Stomach (tissue), 9 donors: ENCODE data around the gene FLNC. TPM values are rescaled to one million over a fixed set of nuclear protein-coding genes. Genes with fewer than 3 reads are reported as not detected.

Source experiments
- DNase-seq, 2 donors: peaks; one replicate each; pipeline versions ENCODE4 v3.0.0 to v3.0.0-alpha.2; 2013 to 2019
- H3K27ac ChIP-seq, 5 donors: fragments of 200-600 bp in 4 of 5; sonication (generic) in 4 of 5; one replicate each; pipeline ENCODE4 v1.5.1; 2013 to 2019; ENCODE audit warnings: mild to moderate bottlenecking in 1 of 5, moderate library complexity in 1 of 5
- H3K27me3 ChIP-seq, 3 donors: fragments of 200-600 bp; sonication (generic); one replicate each; pipeline ENCODE4 v1.5.1; 2017 to 2019; ENCODE audit warnings: mixed run types in 1 of 3
- H3K36me3 ChIP-seq, 4 donors: fragments of 200-600 bp; sonication (generic); 1 replicate in 3 of 4; 2 replicates in 1 of 4; pipeline ENCODE4 v1.5.1; 2016 to 2019
- H3K4me1 ChIP-seq, 4 donors: fragments of 200-600 bp; sonication (generic); one replicate each; pipeline ENCODE4 v1.5.1; 2016 to 2019
- H3K4me3 ChIP-seq, 4 donors: fragments of 200-600 bp; sonication (generic) in 3 of 4; one replicate each; pipeline ENCODE4 v1.5.1; 2016 to 2019; ENCODE audit warnings: mild to moderate bottlenecking in 1 of 4
- H3K9me3 ChIP-seq, 4 donors: fragments of 200-600 bp; sonication (generic); one replicate each; pipeline ENCODE4 v1.5.1; 2016 to 2019
- EP300 ChIP-seq: sonication (generic); formaldehyde crosslinking; IDR thresholded peaks from one replicate; pipeline ENCODE4 v1.6.1; 2017; ENCODE audit warnings: antibody characterized with exemption
- POLR2A ChIP-seq, 4 donors: fragments of 450-650 bp; IDR thresholded peaks; one replicate each; pipeline ENCODE4 v1.6.1; 2016; ENCODE audit warnings: antibody characterized with exemption in 4 of 4, control low read depth in 2 of 4, mild to moderate bottlenecking in 1 of 4, moderate library complexity in 1 of 4
- POLR2AphosphoS5 ChIP-seq, 3 donors: sonication (generic); formaldehyde crosslinking; IDR thresholded peaks; one replicate each; pipeline ENCODE4 v1.6.1; 2016; ENCODE audit warnings: antibody characterized with exemption in 3 of 3
- WGBS, 5 donors: extraction: QIAGEN DNeasy Blood & Tissue Kit in 3 of 5; methylation state at CpG; one replicate each; pipeline versions ENCODE4 v1.1.5 to v1.1.7; 2013 to 2018; 5-methylcytosine and 5-hydroxymethylcytosine counted together
- intact Hi-C: fragments of 100-400 bp; cut with DNase I; formaldehyde crosslinking; loops from one replicate; pipeline ENCODE4 v1.15.1; 2023; ENCODE audit warnings: low total_unique reads
- polyA plus RNA-seq, 3 donors: library from polyadenylated mRNA; stranded (reverse); fragments of 200-250 nt; gene quantifications; one replicate each; pipeline ENCODE4 v1.2.3, GENCODE V29; 2013
- total RNA-seq, 5 donors: library from RNA; depleted of rRNA; stranded (reverse); fragments of >200 nt; gene quantifications; one replicate each; pipeline versions ENCODE4 v1.1.0 to v1.2.3, GENCODE V29; 2014 to 2016
- TF ChIP-seq, protein P1 (sequence below), 7 experiments: fragments of 450-650 bp in 4 of 7; fragments of 200-600 bp in 3 of 7; sonication (generic) in 3 of 7; IDR thresholded peaks; one replicate each; pipeline ENCODE4 v1.5.1; 2016 to 2019; ENCODE audit warnings: antibody characterized with exemption in 7 of 7, control low read depth in 2 of 7, mild to moderate bottlenecking in 1 of 7
- donor health status: healthy with polysubstance abuse.
- donor health status: Bipolar disorder and iron deficiency.
- donor health status: healthy.

FLNC gene
- total and polyA plus RNA-seq, 8 donors = 1.9 to 184 (median 46.6) TPM

- intact Hi-C loops = no loop called here
- H3K9me3 ChIP-seq = no peaks in the 10 kb centered on the region
- TF ChIP-seq POLR2AphosphoS5 (IDR thresholded peaks at IDR 0.05) (no peak), EP300 (no peak), POLR2A (IDR thresholded peaks at IDR 0.05) (no peak)
- TF ChIP-seq, protein P1, sequence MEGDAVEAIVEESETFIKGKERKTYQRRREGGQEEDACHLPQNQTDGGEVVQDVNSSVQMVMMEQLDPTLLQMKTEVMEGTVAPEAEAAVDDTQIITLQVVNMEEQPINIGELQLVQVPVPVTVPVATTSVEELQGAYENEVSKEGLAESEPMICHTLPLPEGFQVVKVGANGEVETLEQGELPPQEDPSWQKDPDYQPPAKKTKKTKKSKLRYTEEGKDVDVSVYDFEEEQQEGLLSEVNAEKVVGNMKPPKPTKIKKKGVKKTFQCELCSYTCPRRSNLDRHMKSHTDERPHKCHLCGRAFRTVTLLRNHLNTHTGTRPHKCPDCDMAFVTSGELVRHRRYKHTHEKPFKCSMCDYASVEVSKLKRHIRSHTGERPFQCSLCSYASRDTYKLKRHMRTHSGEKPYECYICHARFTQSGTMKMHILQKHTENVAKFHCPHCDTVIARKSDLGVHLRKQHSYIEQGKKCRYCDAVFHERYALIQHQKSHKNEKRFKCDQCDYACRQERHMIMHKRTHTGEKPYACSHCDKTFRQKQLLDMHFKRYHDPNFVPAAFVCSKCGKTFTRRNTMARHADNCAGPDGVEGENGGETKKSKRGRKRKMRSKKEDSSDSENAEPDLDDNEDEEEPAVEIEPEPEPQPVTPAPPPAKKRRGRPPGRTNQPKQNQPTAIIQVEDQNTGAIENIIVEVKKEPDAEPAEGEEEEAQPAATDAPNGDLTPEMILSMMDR (IDR thresholded peaks at IDR 0.05) = no peak
- no peaks in the 10 kb centered on the region for H3K27me3 ChIP-seq
- H3K4me3 ChIP-seq = no peak overlapping the region
- H3K27ac ChIP-seq = no peak overlapping the region
- H3K36me3 ChIP-seq = peaks cover 0 to 13% (median 3%) of the 10 kb centered on the region in 4 donors
- peaks cover 0 to 11% (median 9%) of the 10 kb centered on the region in 4 donors for H3K4me1 ChIP-seq
- DNase-seq = no peak
- 90 to 94% (median 92%) methylated on average over 11 of the region's 11 CpGs for WGBS, 5 donors
Observed at GRCh38 chr7:128811631-128812430, 18.4 kb upstream of the FLNC start.

GRCh38 chr7:128812514-128813168, 17.6 kb upstream of the FLNC start:
- Histone ChIP-seq H3K27ac (no peak overlapping the region), H3K36me3 (peaks cover 0 to 5% (median 0%) of the 10 kb centered on the region in 4 donors), H3K27me3 (no peaks in the 10 kb centered on the region), H3K9me3 (no peaks in the 10 kb centered on the region), H3K4me3 (no peak overlapping the region), H3K4me1 (peaks cover 0 to 11% (median 9%) of the 10 kb centered on the region in 4 donors)
- WGBS, 5 donors = 31 to 46% (median 35%) methylated on average over 11 of the region's 11 CpGs
- intact Hi-C loops = no loop called here
- peak; percentile 71 to 78 for DNase-seq
- TF ChIP-seq POLR2A (IDR thresholded peaks at IDR 0.05) = no peak
- no peak for TF ChIP-seq EP300
- TF ChIP-seq POLR2AphosphoS5 (IDR thresholded peaks at IDR 0.05) = no peak
- TF ChIP-seq, protein P1 (IDR thresholded peaks at IDR 0.05) = no peak

- WGBS, 5 donors = 75 to 83% (median 79%) methylated on average over 5 to 6 of the region's 6 CpGs
- Histone ChIP-seq H3K9me3 (no peaks in the 10 kb centered on the region), H3K36me3 (no peaks in the 10 kb centered on the region), H3K27ac (no peak overlapping the region), H3K4me3 (no peak overlapping the region), H3K27me3 (no peaks in the 10 kb centered on the region), H3K4me1 (peaks cover 0 to 11% (median 9%) of the 10 kb centered on the region in 4 donors)
- TF ChIP-seq EP300 (no peak), POLR2A (IDR thresholded peaks at IDR 0.05) (no peak), POLR2AphosphoS5 (IDR thresholded peaks at IDR 0.05) (no peak)
- TF ChIP-seq, protein P1 (IDR thresholded peaks at IDR 0.05) = no peak
- no peak for DNase-seq
- intact Hi-C loops = no loop called here
Observed at GRCh38 chr7:128814499-128814898, 15.7 kb upstream of the FLNC start.

GRCh38 chr7:128815289-128815942, 14.8 kb upstream of the FLNC start:
- H3K27ac ChIP-seq = no peak overlapping the region
- H3K4me3 ChIP-seq = no peak overlapping the region
- H3K27me3 ChIP-seq = no peaks in the 10 kb centered on the region
- TF ChIP-seq, protein P1 (IDR thresholded peaks at IDR 0.05) = no peak
- no peak for TF ChIP-seq EP300
- TF ChIP-seq POLR2AphosphoS5 (IDR thresholded peaks at IDR 0.05) = no peak
- no peak for TF ChIP-seq POLR2A (IDR thresholded peaks at IDR 0.05)
- peaks cover 0 to 11% (median 9%) of the 10 kb centered on the region in 4 donors for H3K4me1 ChIP-seq
- intact Hi-C loops = no loop called here
- H3K9me3 ChIP-seq = no peaks in the 10 kb centered on the region
- no peaks in the 10 kb centered on the region for H3K36me3 ChIP-seq
- DNase-seq = no peak
- 77 to 88% (median 87%) methylated on average over 7 of the region's 7 CpGs for WGBS, 5 donors
